ENCODE data around the gene MYO3B. TPM values are rescaled to one million over a fixed set of nuclear protein-coding genes. Genes with fewer than 3 reads are reported as not detected.

The MYO3B gene
- polyA plus RNA-seq, 1 of the 3 experiments (the other 2 are of a cell fraction) = not detected

GRCh38 chr2:170523506-170523905 is 345.6 kb downstream of the MYO3B start:
- no peaks in the 10 kb centered on the region for H3K36me3 ChIP-seq (replicated peaks in 1 of 2; ENCODE audit: control insufficient read depth in 1 of 2, insufficient read depth in 2 of 2, low read length in 1 of 2)
- WGBS (ENCODE audit: low lambda C conversion rate) = 51% methylated on average over 4 of the region's 4 CpGs
- H3K4me3 ChIP-seq (ENCODE audit: low read depth in 2 of 2, low read length in 1 of 2) = no peak overlapping the region
- peaks cover 0 to 5% of the 10 kb centered on the region in 2 experiments; a peak in 1 of 4 replicates for H3K4me1 ChIP-seq (ENCODE audit: control insufficient read depth in 1 of 2, insufficient read depth in 2 of 2, low read depth in 1 of 2, low read length in 1 of 2)
- ChIA-PET POLR2A (no interaction called here), CTCF (no interaction called here)
- H3K9me3 ChIP-seq = no peaks in the 10 kb centered on the region
- H4K20me1 ChIP-seq (ENCODE audit: insufficient read depth) = no peaks in the 10 kb centered on the region
- H3K4me2 ChIP-seq = no peak overlapping the region
- no peaks in the 10 kb centered on the region for H3K27me3 ChIP-seq (ENCODE audit: insufficient read depth)
- no peak overlapping the region for H2AFZ ChIP-seq (ENCODE audit: low read depth)
- TF ChIP-seq YY1 (IDR thresholded peaks at IDR 0.05; ENCODE audit: low read depth) (no peak), NRF1 (IDR thresholded peaks at IDR 0.05; ENCODE audit: low read depth, low read length) (no peak), FOXJ3 (CRISPR knock-in tag; IDR thresholded peaks at IDR 0.05) (no peak), CHD2 (IDR thresholded peaks at IDR 0.05; ENCODE audit: low read length, partially characterized antibody) (no peak), TEAD4 (IDR thresholded peaks at IDR 0.05; ENCODE audit: borderline replicate concordance, insufficient read depth) (no peak), SMC3 (IDR thresholded peaks at IDR 0.05; ENCODE audit: low read depth, low read length) (no peak), RFX5 (IDR thresholded peaks at IDR 0.05; ENCODE audit: low read length) (no peak), GATA2 (CRISPR knock-in tag; IDR thresholded peaks at IDR 0.05) (no peak), NFIC (IDR thresholded peaks at IDR 0.05; ENCODE audit: borderline replicate concordance) (no peak)
- TF ChIP-seq, protein P1, sequence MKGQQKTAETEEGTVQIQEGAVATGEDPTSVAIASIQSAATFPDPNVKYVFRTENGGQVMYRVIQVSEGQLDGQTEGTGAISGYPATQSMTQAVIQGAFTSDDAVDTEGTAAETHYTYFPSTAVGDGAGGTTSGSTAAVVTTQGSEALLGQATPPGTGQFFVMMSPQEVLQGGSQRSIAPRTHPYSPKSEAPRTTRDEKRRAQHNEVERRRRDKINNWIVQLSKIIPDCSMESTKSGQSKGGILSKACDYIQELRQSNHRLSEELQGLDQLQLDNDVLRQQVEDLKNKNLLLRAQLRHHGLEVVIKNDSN (IDR thresholded peaks at IDR 0.05; ENCODE audit: borderline replicate concordance, low read depth) = no peak
- TF ChIP-seq, protein P2, sequence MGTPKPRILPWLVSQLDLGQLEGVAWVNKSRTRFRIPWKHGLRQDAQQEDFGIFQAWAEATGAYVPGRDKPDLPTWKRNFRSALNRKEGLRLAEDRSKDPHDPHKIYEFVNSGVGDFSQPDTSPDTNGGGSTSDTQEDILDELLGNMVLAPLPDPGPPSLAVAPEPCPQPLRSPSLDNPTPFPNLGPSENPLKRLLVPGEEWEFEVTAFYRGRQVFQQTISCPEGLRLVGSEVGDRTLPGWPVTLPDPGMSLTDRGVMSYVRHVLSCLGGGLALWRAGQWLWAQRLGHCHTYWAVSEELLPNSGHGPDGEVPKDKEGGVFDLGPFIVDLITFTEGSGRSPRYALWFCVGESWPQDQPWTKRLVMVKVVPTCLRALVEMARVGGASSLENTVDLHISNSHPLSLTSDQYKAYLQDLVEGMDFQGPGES (IDR thresholded peaks at IDR 0.05; ENCODE audit: low read depth, low read length) = no peak
- TF ChIP-seq, protein P3, sequence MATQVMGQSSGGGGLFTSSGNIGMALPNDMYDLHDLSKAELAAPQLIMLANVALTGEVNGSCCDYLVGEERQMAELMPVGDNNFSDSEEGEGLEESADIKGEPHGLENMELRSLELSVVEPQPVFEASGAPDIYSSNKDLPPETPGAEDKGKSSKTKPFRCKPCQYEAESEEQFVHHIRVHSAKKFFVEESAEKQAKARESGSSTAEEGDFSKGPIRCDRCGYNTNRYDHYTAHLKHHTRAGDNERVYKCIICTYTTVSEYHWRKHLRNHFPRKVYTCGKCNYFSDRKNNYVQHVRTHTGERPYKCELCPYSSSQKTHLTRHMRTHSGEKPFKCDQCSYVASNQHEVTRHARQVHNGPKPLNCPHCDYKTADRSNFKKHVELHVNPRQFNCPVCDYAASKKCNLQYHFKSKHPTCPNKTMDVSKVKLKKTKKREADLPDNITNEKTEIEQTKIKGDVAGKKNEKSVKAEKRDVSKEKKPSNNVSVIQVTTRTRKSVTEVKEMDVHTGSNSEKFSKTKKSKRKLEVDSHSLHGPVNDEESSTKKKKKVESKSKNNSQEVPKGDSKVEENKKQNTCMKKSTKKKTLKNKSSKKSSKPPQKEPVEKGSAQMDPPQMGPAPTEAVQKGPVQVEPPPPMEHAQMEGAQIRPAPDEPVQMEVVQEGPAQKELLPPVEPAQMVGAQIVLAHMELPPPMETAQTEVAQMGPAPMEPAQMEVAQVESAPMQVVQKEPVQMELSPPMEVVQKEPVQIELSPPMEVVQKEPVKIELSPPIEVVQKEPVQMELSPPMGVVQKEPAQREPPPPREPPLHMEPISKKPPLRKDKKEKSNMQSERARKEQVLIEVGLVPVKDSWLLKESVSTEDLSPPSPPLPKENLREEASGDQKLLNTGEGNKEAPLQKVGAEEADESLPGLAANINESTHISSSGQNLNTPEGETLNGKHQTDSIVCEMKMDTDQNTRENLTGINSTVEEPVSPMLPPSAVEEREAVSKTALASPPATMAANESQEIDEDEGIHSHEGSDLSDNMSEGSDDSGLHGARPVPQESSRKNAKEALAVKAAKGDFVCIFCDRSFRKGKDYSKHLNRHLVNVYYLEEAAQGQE (IDR thresholded peaks at IDR 0.05; ENCODE audit: low read depth, low read length) = no peak
- no peaks in the 10 kb centered on the region for H3K79me2 ChIP-seq (ENCODE audit: insufficient read depth)
- H3K27ac ChIP-seq (ENCODE audit: low read depth in 2 of 2, low read length in 1 of 2) = no peak overlapping the region
- no peak overlapping the region for H3K9ac ChIP-seq
- no peak for DNase-seq
- H3K9me2 ChIP-seq = no peaks in the 10 kb centered on the region
- H3F3A ChIP-seq (replicated peaks; ENCODE audit: insufficient read depth) = no peaks in the 10 kb centered on the region

All from SK-N-SH (cell line).